Activated B cell treated with CpG ODN at 0.5 μM for 24 hours (primary cell): ENCODE data around the gene ITPKA. TPM values are rescaled to one million over a fixed set of nuclear protein-coding genes. Genes with fewer than 3 reads are reported as not detected.
A peak's percentile ranks its signal among the peaks of the same experiment; 100 is the strongest.

ENCODE experiments used
- ATAC-seq: fragments of 200-7000 bp; cut with Tn5 transposase; one replicate; pipeline ENCODE4 v1.10.0; 2021; ENCODE audit warnings: low read depth, mild to moderate bottlenecking, moderate library complexity
- CTCF ChIA-PET: fragments of 350-600 bp; sonication (Branson Sonifier 250); formaldehyde crosslinking; loops from one replicate; lab custom pipeline; 2021; ENCODE audit warnings: antibody characterized with exemption; lab: Charles Lee
- POLR2A ChIA-PET: fragments of 350-600 bp; sonication (Branson Sonifier 250); formaldehyde crosslinking; loops from one replicate; lab custom pipeline; 2021; ENCODE audit warnings: antibody characterized with exemption; lab: Charles Lee
- DNase-seq: peaks from one replicate; pipeline ENCODE4 v3.0.0; 2022
- H3K27ac Mint-ChIP-seq: one replicate; pipeline ENCODE4 v1.8.0; 2020; ENCODE audit warnings: mixed read lengths
- H3K27me3 Mint-ChIP-seq: one replicate; pipeline ENCODE4 v1.8.0; 2021; ENCODE audit warnings: mixed read lengths
- H3K36me3 Mint-ChIP-seq: one replicate; pipeline ENCODE4 v1.8.0; 2021; ENCODE audit warnings: low read depth, mixed read lengths
- H3K4me1 Mint-ChIP-seq: one replicate; pipeline ENCODE4 v1.8.0; 2021; ENCODE audit warnings: mixed read lengths
- H3K4me3 Mint-ChIP-seq: one replicate; pipeline ENCODE4 v1.8.0; 2020; ENCODE audit warnings: mild to moderate bottlenecking, mixed read lengths
- H3K9me3 Mint-ChIP-seq: one replicate; pipeline ENCODE4 v1.8.0; 2020; ENCODE audit warnings: mixed read lengths
- intact Hi-C: fragments of 100-400 bp; cut with micrococcal nuclease; formaldehyde crosslinking; loops from one replicate; pipeline ENCODE4 v1.15.1; 2024
- total RNA-seq: library from RNA; stranded (reverse); gene quantifications from 2 replicates; pipeline ENCODE4 v1.2.3, GENCODE V29; 2022
- TF ChIP-seq, protein P1 (sequence below): fragments of 200-600 bp; IDR thresholded peaks from one replicate; pipeline ENCODE4 v1.8.0; 2022; ENCODE audit warnings: antibody characterized with exemption, mild to moderate bottlenecking

The ITPKA gene
- total RNA-seq, 1 donor from 2014 or later, result 0.18 TPM

DNA sequence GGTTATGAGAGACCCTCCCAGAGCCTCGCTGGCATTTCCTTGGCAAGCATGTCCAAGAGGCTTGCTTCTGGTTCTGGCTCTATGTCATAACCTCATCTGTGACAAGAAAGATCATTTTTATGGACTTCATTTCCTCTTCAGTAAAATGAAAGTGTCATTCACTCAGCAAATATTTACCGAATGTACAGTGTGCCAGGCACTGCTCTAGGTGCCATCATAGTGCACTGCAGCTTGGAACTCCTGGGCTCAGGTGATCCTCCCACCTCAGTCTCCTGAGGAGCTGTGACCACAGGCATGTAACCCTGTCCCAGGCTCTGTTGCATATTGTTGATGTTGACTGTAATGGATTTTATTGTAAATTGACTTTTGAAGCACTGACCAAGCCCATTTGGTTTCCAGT is 18.7 kb upstream of the ITPKA start:
- DNase-seq (no peak), ATAC-seq (no peak)
- H3K4me3 Mint-ChIP-seq, result no peak overlapping the region
- no peaks in the 10 kb centered on the region for H3K27me3 Mint-ChIP-seq
- no peaks in the 10 kb centered on the region for H3K9me3 Mint-ChIP-seq
- TF ChIP-seq, protein P1, sequence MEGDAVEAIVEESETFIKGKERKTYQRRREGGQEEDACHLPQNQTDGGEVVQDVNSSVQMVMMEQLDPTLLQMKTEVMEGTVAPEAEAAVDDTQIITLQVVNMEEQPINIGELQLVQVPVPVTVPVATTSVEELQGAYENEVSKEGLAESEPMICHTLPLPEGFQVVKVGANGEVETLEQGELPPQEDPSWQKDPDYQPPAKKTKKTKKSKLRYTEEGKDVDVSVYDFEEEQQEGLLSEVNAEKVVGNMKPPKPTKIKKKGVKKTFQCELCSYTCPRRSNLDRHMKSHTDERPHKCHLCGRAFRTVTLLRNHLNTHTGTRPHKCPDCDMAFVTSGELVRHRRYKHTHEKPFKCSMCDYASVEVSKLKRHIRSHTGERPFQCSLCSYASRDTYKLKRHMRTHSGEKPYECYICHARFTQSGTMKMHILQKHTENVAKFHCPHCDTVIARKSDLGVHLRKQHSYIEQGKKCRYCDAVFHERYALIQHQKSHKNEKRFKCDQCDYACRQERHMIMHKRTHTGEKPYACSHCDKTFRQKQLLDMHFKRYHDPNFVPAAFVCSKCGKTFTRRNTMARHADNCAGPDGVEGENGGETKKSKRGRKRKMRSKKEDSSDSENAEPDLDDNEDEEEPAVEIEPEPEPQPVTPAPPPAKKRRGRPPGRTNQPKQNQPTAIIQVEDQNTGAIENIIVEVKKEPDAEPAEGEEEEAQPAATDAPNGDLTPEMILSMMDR, result no peak
- ChIA-PET CTCF (no interaction called here), POLR2A (no interaction called here)
- intact Hi-C loops, result no loop called here
- no peaks in the 10 kb centered on the region for H3K4me1 Mint-ChIP-seq
- H3K36me3 Mint-ChIP-seq, result peaks cover 76% of the 10 kb centered on the region
- no peak overlapping the region for H3K27ac Mint-ChIP-seq

DNA sequence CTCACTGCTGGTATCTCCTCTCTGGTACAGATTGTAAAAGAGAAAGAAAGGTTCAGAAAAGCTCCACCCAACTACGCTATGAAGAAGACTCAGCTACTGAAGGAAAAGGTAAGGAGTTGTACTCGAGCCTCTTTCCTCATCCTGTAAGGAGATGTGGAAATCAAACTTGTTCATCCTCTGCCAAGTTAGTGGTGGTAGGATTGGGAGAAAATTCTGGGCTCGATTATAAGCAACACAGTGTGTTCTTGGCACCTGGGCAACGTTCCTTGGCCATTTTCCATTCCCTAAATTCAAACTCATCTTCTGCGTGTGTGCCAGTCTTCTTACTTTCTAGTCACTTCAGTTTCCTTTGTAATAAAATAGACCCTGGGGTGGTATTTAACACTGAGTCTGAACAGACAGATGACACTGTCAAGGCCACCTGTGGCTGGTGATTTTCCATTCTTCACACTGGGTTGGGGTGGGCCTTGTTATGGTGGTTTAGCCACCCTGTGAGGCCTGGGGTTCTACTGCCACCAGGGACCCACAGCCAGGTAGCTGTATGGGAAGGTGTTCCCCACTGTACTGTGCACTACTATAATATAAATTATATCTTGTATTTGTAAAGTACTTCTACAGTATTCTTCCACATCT is 17.1 kb upstream of the ITPKA start:
- DNase-seq, result no peak
- no peak overlapping the region for H3K27ac Mint-ChIP-seq
- TF ChIP-seq, protein P1, result no peak
- ATAC-seq, result no peak
- H3K4me1 Mint-ChIP-seq, result no peaks in the 10 kb centered on the region
- peaks cover 78% of the 10 kb centered on the region for H3K36me3 Mint-ChIP-seq
- no peaks in the 10 kb centered on the region for H3K9me3 Mint-ChIP-seq
- ChIA-PET CTCF (interaction anchor here (1.7 kb wide), 1 partner anchor 11 kb away, joined by 4 read pairs; no protein-coding TSS in a partner anchor), POLR2A (no interaction called here)
- no peaks in the 10 kb centered on the region for H3K27me3 Mint-ChIP-seq
- no peak overlapping the region for H3K4me3 Mint-ChIP-seq
- intact Hi-C loops, result no loop called here

DNA sequence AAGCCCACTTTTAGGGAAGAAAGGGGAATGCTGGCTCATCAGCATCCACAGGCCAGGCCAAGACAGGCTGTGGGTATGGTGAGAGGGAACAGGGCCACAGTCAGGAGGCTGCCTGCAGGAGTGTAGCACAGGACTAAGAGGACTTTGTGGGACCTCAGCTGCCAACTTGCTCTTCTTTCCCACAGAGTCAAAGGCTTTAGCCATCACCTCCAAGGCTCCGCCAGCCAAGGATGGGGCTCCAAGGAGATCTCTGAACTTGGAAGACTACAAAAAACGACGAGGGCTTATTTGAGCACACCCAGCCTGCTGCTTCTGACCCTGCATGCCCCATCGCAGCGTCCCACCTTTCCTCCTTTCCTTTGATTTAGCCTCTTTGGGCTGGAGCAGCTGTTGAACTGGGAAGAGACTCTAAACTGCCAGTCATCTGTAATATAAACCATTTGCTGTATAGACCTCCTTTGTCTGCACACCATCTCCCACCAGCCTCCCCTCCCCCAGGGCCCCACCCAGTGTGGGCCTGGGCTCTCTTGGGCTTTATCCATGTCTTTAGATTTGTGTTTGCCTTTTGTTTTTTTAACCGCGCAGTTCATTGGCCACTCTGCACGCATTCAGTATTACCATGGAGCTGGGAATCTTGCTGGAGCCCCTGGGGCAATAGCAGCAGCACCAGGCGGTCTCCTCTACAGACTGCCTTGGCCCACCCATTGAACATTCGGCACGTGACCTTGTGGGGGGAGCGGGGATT is 13.1 kb upstream of the ITPKA start:
- Mint-ChIP-seq H3K36me3 (peaks cover 58% of the 10 kb centered on the region), H3K27me3 (no peaks in the 10 kb centered on the region), H3K27ac (no peak overlapping the region), H3K4me1 (peaks cover 19% of the 10 kb centered on the region), H3K9me3 (no peaks in the 10 kb centered on the region), H3K4me3 (no peak overlapping the region)
- POLR2A ChIA-PET, result interaction anchor here (0.7 kb wide), 1 partner anchor 12 kb away, joined by 3 read pairs; no protein-coding TSS in a partner anchor
- intact Hi-C loops, result no loop called here
- ATAC-seq (no peak), DNase-seq (no peak)
- TF ChIP-seq, protein P1, result no peak
- CTCF ChIA-PET, result interaction anchor here (0.8 kb wide), 1 partner anchor 15 kb away, joined by 3 read pairs; no protein-coding TSS in a partner anchor

DNA sequence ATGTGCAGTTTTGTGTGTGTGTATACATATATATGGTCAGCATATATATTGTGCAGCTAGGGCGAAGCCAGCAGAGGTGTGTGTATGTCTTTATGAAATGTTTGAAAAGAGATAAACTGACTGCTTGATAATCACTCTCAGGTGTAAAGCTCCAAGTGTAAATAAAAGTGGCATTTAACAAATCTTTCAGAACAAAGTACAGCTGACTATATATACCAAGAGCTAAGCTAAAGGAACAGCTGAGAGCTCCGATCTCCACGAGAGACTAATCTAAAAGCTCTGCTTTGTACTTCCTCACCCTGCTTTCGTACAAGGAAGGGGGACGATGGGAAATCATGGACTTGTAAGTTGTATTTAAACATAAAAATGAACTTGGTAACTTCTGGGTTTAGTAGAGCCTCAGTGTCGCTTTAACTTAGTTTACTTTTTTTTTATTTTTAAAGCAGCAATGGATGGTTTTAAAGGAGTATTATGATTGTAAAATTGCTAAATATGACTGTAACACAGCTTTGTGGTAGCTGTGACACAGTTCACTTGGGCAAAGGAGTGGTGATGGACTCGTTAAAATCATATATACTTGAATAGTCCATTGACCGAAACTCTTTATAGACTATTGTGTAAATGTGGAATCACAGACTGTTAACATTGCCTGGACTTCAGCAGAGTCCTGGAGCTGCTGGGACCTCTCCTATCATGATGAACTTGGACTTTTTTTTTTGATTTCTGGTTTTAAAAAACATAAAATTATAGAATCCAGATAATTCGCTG is 11.4 kb upstream of the ITPKA start:
- Mint-ChIP-seq H3K4me1 (peaks cover 19% of the 10 kb centered on the region), H3K9me3 (no peaks in the 10 kb centered on the region), H3K4me3 (no peak overlapping the region), H3K27ac (peak overlapping the region; percentile 73), H3K36me3 (peaks cover 42% of the 10 kb centered on the region), H3K27me3 (no peaks in the 10 kb centered on the region)
- ATAC-seq (no peak), DNase-seq (no peak)
- intact Hi-C loops, result loop anchor here (2.0 kb wide), 1 partner anchor 15 kb away; no protein-coding TSS in a partner anchor
- ChIA-PET POLR2A (interaction anchor here (0.5 to 1.1 kb wide), 4 partner anchors 8 to 70 kb away, joined by 3 to 4 read pairs (median 3); no protein-coding TSS in a partner anchor), CTCF (no interaction called here)
- TF ChIP-seq, protein P1, result no peak
